ENCODE data around the gene CDC42BPG. TPM values are rescaled to one million over a fixed set of nuclear protein-coding genes. Genes with fewer than 3 reads are reported as not detected.

The CDC42BPG gene
- total RNA-seq, 1 experiment from 2014 or later: 24.9 TPM

DNA sequence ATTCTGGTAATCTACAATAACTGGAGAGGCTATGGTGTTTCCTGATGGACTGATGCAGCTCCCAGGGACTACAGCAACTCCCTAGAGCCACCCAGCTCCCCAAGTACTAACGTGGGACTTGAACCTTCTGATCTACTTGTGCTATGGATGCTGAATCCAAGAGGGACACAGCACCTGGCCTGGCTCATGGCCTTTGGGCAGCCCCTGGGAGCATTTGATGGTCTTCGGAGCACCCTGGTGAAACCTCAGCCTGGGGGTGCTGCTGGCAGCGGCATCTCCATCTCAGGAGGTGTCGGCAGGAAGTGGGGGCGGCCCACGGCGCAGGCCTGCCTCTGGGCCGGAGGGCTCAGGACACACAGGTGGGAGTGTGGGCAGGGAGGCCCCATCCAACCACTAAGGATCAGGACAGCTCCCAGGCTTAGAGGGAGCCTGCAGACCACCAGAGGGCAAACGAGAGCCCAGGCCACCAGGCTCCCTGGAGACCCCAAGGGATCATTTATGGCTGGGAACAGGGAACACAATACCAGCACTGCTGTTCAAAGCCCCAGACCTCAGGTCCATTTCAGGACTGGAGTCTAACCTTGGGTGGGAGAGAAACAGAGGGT is 25.2 kb upstream of the CDC42BPG start:
- H3K9me3 Mint-ChIP-seq: no peaks in the 10 kb centered on the region
- Histone ChIP-seq H3K14ac (ENCODE audit: insufficient read depth, low read length) (no peak overlapping the region), H3K18ac (ENCODE audit: insufficient read length, low read depth, low read length) (no peak overlapping the region), H2AK5ac (ENCODE audit: insufficient read length, low read length) (no peak overlapping the region), H2AFZ (ENCODE audit: low read length) (no peak overlapping the region), H3K4me1 (ENCODE audit: insufficient read depth, low read length) (no peaks in the 10 kb centered on the region), H3K9me3 (ENCODE audit: control insufficient read depth, low read depth, low read length) (no peaks in the 10 kb centered on the region), H3K23me2 (ENCODE audit: insufficient read length, low read depth, low read length, poor library complexity, severe bottlenecking) (no peaks in the 10 kb centered on the region), H3T11ph (ENCODE audit: low read length) (no peak overlapping the region), H3K4ac (ENCODE audit: low read depth, low read length) (no peak overlapping the region), H3K4me2 (ENCODE audit: insufficient read depth, insufficient read length, low read length) (no peak overlapping the region), H4K91ac (ENCODE audit: insufficient read length, low read depth, low read length) (no peak overlapping the region), H2BK12ac (ENCODE audit: insufficient read length, low read depth, low read length) (no peak overlapping the region), H3K9ac (ENCODE audit: extremely low read depth, insufficient read length, low read length) (no peak overlapping the region), H4K5ac (ENCODE audit: insufficient read length, low read depth, low read length) (no peak overlapping the region), H3K23ac (ENCODE audit: insufficient read length, low read depth, low read length) (no peak overlapping the region), H3K79me1 (ENCODE audit: insufficient read depth, low read depth, low read length, poor library complexity, severe bottlenecking) (no peaks in the 10 kb centered on the region), H4K8ac (replicated peaks; ENCODE audit: insufficient read length, low read depth, low read length) (no peak overlapping the region), H3K79me2 (ENCODE audit: insufficient read depth, low read length) (no peaks in the 10 kb centered on the region), H2BK120ac (ENCODE audit: low read depth, low read length, poor library complexity, severe bottlenecking) (no peak overlapping the region), H3K56ac (ENCODE audit: insufficient read length, low read depth, low read length) (no peak overlapping the region), H2BK15ac (ENCODE audit: low read depth, low read length) (no peak overlapping the region), H3K27me3 (ENCODE audit: insufficient read depth, low read length) (no peaks in the 10 kb centered on the region), H2BK5ac (ENCODE audit: insufficient read length, low read length) (no peak overlapping the region), H4K20me1 (ENCODE audit: control insufficient read depth, insufficient read depth, insufficient read length) (no peaks in the 10 kb centered on the region), H3K27ac (ENCODE audit: insufficient read length, low read depth, low read length) (no peak overlapping the region), H2BK20ac (ENCODE audit: low read depth, low read length, poor library complexity, severe bottlenecking) (no peak overlapping the region)
- H3K36me3 Mint-ChIP-seq (ENCODE audit: insufficient read depth in 1 of 3, low read depth in 3 of 3): peaks cover 4 to 14% (median 6%) of the 10 kb centered on the region in 3 experiments; a peak in 6 of 7 replicates
- H3K4me1 Mint-ChIP-seq: peaks cover 0 to 8% of the 10 kb centered on the region in 2 experiments; a peak in 2 of 4 replicates
- H3K4me3 Mint-ChIP-seq: no peak overlapping the region
- TF ChIP-seq, protein P1, sequence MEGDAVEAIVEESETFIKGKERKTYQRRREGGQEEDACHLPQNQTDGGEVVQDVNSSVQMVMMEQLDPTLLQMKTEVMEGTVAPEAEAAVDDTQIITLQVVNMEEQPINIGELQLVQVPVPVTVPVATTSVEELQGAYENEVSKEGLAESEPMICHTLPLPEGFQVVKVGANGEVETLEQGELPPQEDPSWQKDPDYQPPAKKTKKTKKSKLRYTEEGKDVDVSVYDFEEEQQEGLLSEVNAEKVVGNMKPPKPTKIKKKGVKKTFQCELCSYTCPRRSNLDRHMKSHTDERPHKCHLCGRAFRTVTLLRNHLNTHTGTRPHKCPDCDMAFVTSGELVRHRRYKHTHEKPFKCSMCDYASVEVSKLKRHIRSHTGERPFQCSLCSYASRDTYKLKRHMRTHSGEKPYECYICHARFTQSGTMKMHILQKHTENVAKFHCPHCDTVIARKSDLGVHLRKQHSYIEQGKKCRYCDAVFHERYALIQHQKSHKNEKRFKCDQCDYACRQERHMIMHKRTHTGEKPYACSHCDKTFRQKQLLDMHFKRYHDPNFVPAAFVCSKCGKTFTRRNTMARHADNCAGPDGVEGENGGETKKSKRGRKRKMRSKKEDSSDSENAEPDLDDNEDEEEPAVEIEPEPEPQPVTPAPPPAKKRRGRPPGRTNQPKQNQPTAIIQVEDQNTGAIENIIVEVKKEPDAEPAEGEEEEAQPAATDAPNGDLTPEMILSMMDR (conservative IDR thresholded peaks at IDR 0.05): peak; percentile 60
- no CpG with 5 or more reads among the region's 9 CpGs for WGBS (ENCODE audit: extremely low coverage, insufficient read length, low lambda C conversion rate)
- H3K27ac Mint-ChIP-seq: no peak overlapping the region; a peak in 1 of 7 replicates
- no peak for DNase-seq
- no peaks in the 10 kb centered on the region for H3K27me3 Mint-ChIP-seq (ENCODE audit: low read depth)
